ENCODE results near the gene PIK3IP1. TPM values are rescaled to one million over a fixed set of nuclear protein-coding genes. Genes with fewer than 3 reads are reported as not detected.
A peak's percentile ranks its signal among the peaks of the same experiment; 100 is the strongest.

PIK3IP1 gene
- total and polyA plus RNA-seq, 10 of the 15 experiments (the other 5 are each of a cell fraction or from before 2014, with no cell fraction given): 0.77 to 6.5 (median 3.0) TPM

DNA sequence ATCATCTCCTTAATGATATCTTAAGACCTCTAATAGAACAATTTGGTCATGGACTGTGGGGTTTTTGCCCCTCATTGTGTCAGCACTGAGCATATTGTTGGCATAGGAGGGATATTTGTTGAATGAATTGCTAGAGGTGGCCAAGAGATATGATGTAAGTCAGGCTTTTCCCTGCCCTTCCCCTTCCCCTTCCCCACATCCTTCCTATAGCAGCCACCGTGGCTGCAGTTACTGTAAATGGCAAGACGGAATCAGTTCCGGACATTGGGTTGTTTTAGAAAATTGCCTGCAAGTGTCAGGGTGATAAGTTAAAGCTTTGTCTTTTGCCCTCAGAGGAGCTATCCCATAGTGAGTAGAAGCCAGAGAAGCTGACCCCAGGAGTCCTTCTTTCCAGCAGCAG, 57.2 kb downstream of the PIK3IP1 start:
- no peak for DNase-seq (ENCODE audit: low read depth, low spot score)
- no peak overlapping the region for H2AFZ ChIP-seq (ENCODE audit: control insufficient read depth, low read depth, low read length)
- ATAC-seq: no peak
- H3K27ac ChIP-seq (ENCODE audit: control insufficient read depth, insufficient read depth): peak overlapping the region; percentile 32; the same call in 1 of the 2 replicates
- H3K9me3 ChIP-seq (replicated peaks; ENCODE audit: control insufficient read depth, insufficient read depth, low read length): no peaks in the 10 kb centered on the region
- peaks cover 21% of the 10 kb centered on the region for H3K4me1 ChIP-seq (ENCODE audit: control insufficient read depth, insufficient read depth, low read length)
- no peak for FAIRE-seq
- no peak overlapping the region for H3K9ac ChIP-seq (ENCODE audit: control insufficient read depth, insufficient read depth, low read length)
- in situ Hi-C loops (cut with MboI): no loop called here
- H3K27me3 ChIP-seq (replicated peaks in 1 of 2; ENCODE audit: control insufficient read depth in 2 of 2, insufficient read depth in 2 of 2, low read length in 1 of 2): no peaks in the 10 kb centered on the region
- ChIA-PET SMC1A (ENCODE audit: uncharacterized antibody, unreplicated experiment) (no interaction called here), CTCF (no interaction called here), POLR2A (no interaction called here), RAD21 (ENCODE audit: unreplicated experiment) (no interaction called here)
- intact Hi-C loops (cut with micrococcal nuclease; ENCODE audit: unreplicated experiment): loop anchor here (10.0 kb wide), 1 partner anchor 290 kb away; no protein-coding TSS in a partner anchor
- H3K36me3 ChIP-seq (ENCODE audit: control insufficient read depth in 2 of 2, insufficient read depth in 2 of 2, low read length in 1 of 2): peaks cover 2% of the 10 kb centered on the region in 2 experiments; a peak in 2 of 4 replicates
- no peak for TF ChIP-seq ZBTB33 (IDR thresholded peaks at IDR 0.05)
- TF ChIP-seq CHD2 (IDR thresholded peaks at IDR 0.05; ENCODE audit: borderline replicate concordance, low read depth, low read length): no peak
- TF ChIP-seq, protein P1, sequence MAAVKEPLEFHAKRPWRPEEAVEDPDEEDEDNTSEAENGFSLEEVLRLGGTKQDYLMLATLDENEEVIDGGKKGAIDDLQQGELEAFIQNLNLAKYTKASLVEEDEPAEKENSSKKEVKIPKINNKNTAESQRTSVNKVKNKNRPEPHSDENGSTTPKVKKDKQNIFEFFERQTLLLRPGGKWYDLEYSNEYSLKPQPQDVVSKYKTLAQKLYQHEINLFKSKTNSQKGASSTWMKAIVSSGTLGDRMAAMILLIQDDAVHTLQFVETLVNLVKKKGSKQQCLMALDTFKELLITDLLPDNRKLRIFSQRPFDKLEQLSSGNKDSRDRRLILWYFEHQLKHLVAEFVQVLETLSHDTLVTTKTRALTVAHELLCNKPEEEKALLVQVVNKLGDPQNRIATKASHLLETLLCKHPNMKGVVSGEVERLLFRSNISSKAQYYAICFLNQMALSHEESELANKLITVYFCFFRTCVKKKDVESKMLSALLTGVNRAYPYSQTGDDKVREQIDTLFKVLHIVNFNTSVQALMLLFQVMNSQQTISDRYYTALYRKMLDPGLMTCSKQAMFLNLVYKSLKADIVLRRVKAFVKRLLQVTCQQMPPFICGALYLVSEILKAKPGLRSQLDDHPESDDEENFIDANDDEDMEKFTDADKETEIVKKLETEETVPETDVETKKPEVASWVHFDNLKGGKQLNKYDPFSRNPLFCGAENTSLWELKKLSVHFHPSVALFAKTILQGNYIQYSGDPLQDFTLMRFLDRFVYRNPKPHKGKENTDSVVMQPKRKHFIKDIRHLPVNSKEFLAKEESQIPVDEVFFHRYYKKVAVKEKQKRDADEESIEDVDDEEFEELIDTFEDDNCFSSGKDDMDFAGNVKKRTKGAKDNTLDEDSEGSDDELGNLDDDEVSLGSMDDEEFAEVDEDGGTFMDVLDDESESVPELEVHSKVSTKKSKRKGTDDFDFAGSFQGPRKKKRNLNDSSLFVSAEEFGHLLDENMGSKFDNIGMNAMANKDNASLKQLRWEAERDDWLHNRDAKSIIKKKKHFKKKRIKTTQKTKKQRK (IDR thresholded peaks at IDR 0.05; ENCODE audit: low read depth, low read length): no peak
- TF ChIP-seq PKNOX1 (IDR thresholded peaks at IDR 0.05): no peak
- no peak for TF ChIP-seq RB1 (IDR thresholded peaks at IDR 0.05; ENCODE audit: borderline replicate concordance)
- TF ChIP-seq SKIL (IDR thresholded peaks at IDR 0.05; ENCODE audit: low read depth, poor library complexity, severe bottlenecking): no peak
- TF ChIP-seq CEBPB (IDR thresholded peaks at IDR 0.05; ENCODE audit: borderline replicate concordance in 1 of 2, low read depth in 2 of 2, low read length in 2 of 2): no peak
- WGBS (ENCODE audit: insufficient coverage, insufficient replicate concordance, low lambda C conversion rate, missing lambda C conversion rate): 55% methylated on average over 3 of the region's 3 CpGs
- no peak overlapping the region for H3K4me2 ChIP-seq (ENCODE audit: control insufficient read depth, insufficient read depth)
- no TSS peak for BruUV-seq (replicated peaks)
- H4K20me1 ChIP-seq (ENCODE audit: control insufficient read depth, insufficient read depth): no peaks in the 10 kb centered on the region
- H3K79me2 ChIP-seq (ENCODE audit: control insufficient read depth, insufficient read depth, low read length): peaks cover 9% of the 10 kb centered on the region
- H3K4me3 ChIP-seq: no peak overlapping the region

Data from GM12878 (cell line).